ENCODE results near the gene RAB36.

Gene RAB36

GRCh38 chr22:23102776-23103175 is 42.5 kb upstream of the RAB36 start:
- TF ChIP-seq, protein P1, sequence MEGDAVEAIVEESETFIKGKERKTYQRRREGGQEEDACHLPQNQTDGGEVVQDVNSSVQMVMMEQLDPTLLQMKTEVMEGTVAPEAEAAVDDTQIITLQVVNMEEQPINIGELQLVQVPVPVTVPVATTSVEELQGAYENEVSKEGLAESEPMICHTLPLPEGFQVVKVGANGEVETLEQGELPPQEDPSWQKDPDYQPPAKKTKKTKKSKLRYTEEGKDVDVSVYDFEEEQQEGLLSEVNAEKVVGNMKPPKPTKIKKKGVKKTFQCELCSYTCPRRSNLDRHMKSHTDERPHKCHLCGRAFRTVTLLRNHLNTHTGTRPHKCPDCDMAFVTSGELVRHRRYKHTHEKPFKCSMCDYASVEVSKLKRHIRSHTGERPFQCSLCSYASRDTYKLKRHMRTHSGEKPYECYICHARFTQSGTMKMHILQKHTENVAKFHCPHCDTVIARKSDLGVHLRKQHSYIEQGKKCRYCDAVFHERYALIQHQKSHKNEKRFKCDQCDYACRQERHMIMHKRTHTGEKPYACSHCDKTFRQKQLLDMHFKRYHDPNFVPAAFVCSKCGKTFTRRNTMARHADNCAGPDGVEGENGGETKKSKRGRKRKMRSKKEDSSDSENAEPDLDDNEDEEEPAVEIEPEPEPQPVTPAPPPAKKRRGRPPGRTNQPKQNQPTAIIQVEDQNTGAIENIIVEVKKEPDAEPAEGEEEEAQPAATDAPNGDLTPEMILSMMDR (IDR thresholded peaks at IDR 0.05), result no peak
- DNase-seq, result no peak
- Histone ChIP-seq H3K36me3 (no peaks in the 10 kb centered on the region), H3K4me3 (no peak overlapping the region), H3K27ac (no peak overlapping the region), H3K4me1 (peaks cover 0 to 20% (median 18%) of the 10 kb centered on the region in 4 donors), H3K9me3 (no peaks in the 10 kb centered on the region), H3K27me3 (no peaks in the 10 kb centered on the region)
- intact Hi-C loops (cut with DNase I; ENCODE audit: low total_unique reads), result no loop called here

GRCh38 chr22:23103199-23103954 is 41.9 kb upstream of the RAB36 start:
- no peaks in the 10 kb centered on the region for H3K36me3 ChIP-seq
- no peak overlapping the region for H3K4me3 ChIP-seq
- H3K4me1 ChIP-seq, result peaks cover 0 to 15% (median 13%) of the 10 kb centered on the region in 4 donors
- H3K27ac ChIP-seq, result no peak overlapping the region
- no peaks in the 10 kb centered on the region for H3K27me3 ChIP-seq
- DNase-seq, result no peak
- intact Hi-C loops (cut with DNase I; ENCODE audit: low total_unique reads), result no loop called here
- TF ChIP-seq, protein P1 (IDR thresholded peaks at IDR 0.05), result no peak
- H3K9me3 ChIP-seq, result no peaks in the 10 kb centered on the region

DNA sequence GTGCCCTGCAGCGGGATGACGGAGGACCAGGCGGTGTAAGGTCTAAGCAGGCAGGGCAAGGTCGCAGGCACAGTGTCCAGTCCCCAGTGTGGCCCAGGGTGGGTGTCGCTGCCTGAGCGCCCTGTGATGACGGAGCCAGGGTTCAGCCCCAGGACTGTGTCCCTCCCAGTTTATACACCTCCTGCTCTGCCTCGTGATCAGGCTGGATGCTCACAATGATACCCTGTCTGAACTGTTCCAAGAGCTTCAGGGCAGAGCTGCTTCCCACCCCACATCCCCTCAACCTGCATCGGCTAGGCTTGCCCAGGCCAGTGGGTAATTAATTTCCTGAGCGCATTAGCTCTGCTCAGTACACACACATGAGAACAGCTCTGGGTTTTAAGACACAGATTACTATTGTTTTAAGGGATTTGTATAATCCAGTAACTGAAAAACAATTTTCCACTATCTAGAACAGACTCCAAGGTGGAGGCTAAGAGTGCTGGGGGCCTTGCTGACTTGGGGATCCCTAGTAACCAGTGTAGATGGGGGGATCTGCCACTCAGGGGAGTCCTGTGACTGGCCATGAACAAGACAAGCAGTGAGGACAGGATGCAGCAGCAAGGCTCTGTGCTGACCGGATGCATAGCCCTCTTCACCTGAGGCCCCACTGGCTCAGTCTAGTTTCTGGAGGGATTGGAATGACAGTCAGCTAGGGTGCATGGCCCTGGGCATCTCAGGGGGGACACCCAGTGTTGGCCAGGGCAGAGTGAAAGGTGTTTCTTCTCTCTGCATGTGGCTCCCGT is 40.9 kb upstream of the RAB36 start:
- Histone ChIP-seq H3K27ac (no peak overlapping the region), H3K27me3 (no peaks in the 10 kb centered on the region), H3K4me3 (no peak overlapping the region), H3K4me1 (peaks cover 0 to 5% (median 3%) of the 10 kb centered on the region in 4 donors), H3K36me3 (no peaks in the 10 kb centered on the region), H3K9me3 (no peaks in the 10 kb centered on the region)
- DNase-seq, result no peak
- intact Hi-C loops (cut with DNase I; ENCODE audit: low total_unique reads), result no loop called here
- TF ChIP-seq, protein P1 (IDR thresholded peaks at IDR 0.05), result no peak

- Histone ChIP-seq H3K9me3 (no peaks in the 10 kb centered on the region), H3K4me3 (no peak overlapping the region), H3K36me3 (no peaks in the 10 kb centered on the region), H3K27me3 (no peaks in the 10 kb centered on the region), H3K4me1 (no peaks in the 10 kb centered on the region), H3K27ac (no peak overlapping the region)
- intact Hi-C loops (cut with DNase I; ENCODE audit: low total_unique reads), result no loop called here
- DNase-seq, result no peak
- TF ChIP-seq, protein P1 (IDR thresholded peaks at IDR 0.05), result no peak
Observed at GRCh38 chr22:23105304-23105703, 40.0 kb upstream of the RAB36 start.

DNA sequence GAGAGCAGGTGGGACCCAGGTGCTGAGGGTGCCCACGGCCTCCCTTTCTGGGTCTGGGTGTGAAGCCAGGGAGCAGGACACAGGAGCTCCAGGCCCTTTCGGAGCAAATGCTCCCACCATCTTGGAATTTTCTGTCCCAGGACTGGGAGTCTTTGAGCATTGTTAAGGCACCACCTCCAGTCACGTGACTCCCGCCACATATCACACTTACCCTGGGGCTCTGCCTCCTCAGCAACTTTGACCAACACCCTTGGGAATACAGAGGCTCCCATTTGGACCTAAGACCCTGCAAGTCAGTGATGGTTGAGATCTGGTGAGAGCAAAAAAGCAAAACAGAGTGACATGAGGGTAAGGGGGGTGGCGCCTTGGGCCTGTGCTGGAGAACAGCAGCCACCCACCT is 39.4 kb upstream of the RAB36 start:
- Histone ChIP-seq H3K27ac (no peak overlapping the region), H3K36me3 (no peaks in the 10 kb centered on the region), H3K27me3 (no peaks in the 10 kb centered on the region), H3K4me3 (no peak overlapping the region), H3K9me3 (no peaks in the 10 kb centered on the region), H3K4me1 (no peaks in the 10 kb centered on the region)
- intact Hi-C loops (cut with DNase I; ENCODE audit: low total_unique reads), result no loop called here
- TF ChIP-seq, protein P1 (IDR thresholded peaks at IDR 0.05), result no peak
- no peak for DNase-seq
